SK-N-SH (cell line): ENCODE data around the gene ARHGAP29.

Experiments
- EP300 ChIP-seq, 2 experiments: IDR thresholded peaks; 2 replicates each; pipeline versions ENCODE4 v1.4.0 to v1.6.1; 2012; ENCODE audit warnings: borderline replicate concordance in 1 of 2, low read depth in 1 of 2, low read length in 1 of 2
- GABPA ChIP-seq: IDR thresholded peaks from 2 replicates; pipeline ENCODE4 v1.4.0; 2012; ENCODE audit warnings: low read depth, mild to moderate bottlenecking
- JUND ChIP-seq: IDR thresholded peaks from 2 replicates; pipeline ENCODE4 v1.4.0; 2012
- MXI1 ChIP-seq: IDR thresholded peaks from 2 replicates; pipeline ENCODE4 v1.6.1; 2012; ENCODE audit warnings: mild to moderate bottlenecking, low read depth, low read length, improper control_type of control experiment
- POLR2AphosphoS5 ChIP-seq: IDR thresholded peaks from 2 replicates; pipeline ENCODE4 v1.6.1; 2012; ENCODE audit warnings: low read depth, low read length
- RAD21 ChIP-seq: IDR thresholded peaks from 2 replicates; pipeline ENCODE4 v1.6.1; 2012; ENCODE audit warnings: mild to moderate bottlenecking, low read length
- RFX5 ChIP-seq: IDR thresholded peaks from 2 replicates; pipeline ENCODE4 v1.6.1; 2012; ENCODE audit warnings: mild to moderate bottlenecking, improper control_type of control experiment, low read length
- SIN3A ChIP-seq: IDR thresholded peaks from 2 replicates; pipeline ENCODE4 v1.6.1; 2012; ENCODE audit warnings: low read depth, mild to moderate bottlenecking, low read length, moderate library complexity, borderline replicate concordance
- TEAD4 ChIP-seq: IDR thresholded peaks from 2 replicates; pipeline ENCODE4 v1.4.0; 2012; ENCODE audit warnings: mild to moderate bottlenecking, borderline replicate concordance; ENCODE audit not compliant: insufficient read depth
- YY1 ChIP-seq: IDR thresholded peaks from 2 replicates; pipeline ENCODE4 v1.4.0; 2012; ENCODE audit warnings: low read depth, mild to moderate bottlenecking
- TF ChIP-seq, protein P1 (sequence below): fragments of 200-600 bp; sonication (generic); IDR thresholded peaks from 2 replicates; pipeline ENCODE4 v1.6.1; 2017; ENCODE audit warnings: antibody characterized with exemption, mild to moderate bottlenecking, moderate library complexity
- TF ChIP-seq, protein P2 (sequence below): IDR thresholded peaks from 2 replicates; pipeline ENCODE4 v1.6.1; 2012; ENCODE audit warnings: mild to moderate bottlenecking, low read depth, low read length, moderate library complexity
- TF ChIP-seq, protein P3 (sequence below): IDR thresholded peaks from 2 replicates; pipeline ENCODE4 v1.4.0; 2012; ENCODE audit warnings: low read depth

DNA sequence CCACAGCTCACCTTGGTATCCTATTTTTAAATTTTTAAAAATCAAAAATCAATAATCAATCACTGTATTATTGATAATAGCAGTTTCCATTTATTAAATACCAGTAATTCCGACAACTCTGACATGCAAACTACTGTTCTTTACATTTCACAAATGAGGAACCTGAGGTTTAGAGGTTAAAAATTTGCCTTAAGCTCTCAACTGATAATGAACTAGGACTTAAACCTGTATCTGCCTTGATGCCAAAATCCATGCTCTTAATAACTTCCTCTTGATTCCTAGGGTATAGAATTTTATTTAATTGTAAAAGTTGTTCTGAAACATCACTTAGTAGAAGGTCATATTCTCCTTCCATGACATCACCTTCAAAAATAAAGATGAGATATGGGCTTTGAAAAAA is 5.6 kb downstream of the ARHGAP29 start:
- TF ChIP-seq, protein P1, sequence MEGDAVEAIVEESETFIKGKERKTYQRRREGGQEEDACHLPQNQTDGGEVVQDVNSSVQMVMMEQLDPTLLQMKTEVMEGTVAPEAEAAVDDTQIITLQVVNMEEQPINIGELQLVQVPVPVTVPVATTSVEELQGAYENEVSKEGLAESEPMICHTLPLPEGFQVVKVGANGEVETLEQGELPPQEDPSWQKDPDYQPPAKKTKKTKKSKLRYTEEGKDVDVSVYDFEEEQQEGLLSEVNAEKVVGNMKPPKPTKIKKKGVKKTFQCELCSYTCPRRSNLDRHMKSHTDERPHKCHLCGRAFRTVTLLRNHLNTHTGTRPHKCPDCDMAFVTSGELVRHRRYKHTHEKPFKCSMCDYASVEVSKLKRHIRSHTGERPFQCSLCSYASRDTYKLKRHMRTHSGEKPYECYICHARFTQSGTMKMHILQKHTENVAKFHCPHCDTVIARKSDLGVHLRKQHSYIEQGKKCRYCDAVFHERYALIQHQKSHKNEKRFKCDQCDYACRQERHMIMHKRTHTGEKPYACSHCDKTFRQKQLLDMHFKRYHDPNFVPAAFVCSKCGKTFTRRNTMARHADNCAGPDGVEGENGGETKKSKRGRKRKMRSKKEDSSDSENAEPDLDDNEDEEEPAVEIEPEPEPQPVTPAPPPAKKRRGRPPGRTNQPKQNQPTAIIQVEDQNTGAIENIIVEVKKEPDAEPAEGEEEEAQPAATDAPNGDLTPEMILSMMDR = no peak
- TF ChIP-seq TEAD4 (no peak), SIN3A (no peak), GABPA (no peak), RAD21 (no peak), POLR2AphosphoS5 (no peak), MXI1 (no peak), EP300 (IDR thresholded peaks at IDR 0.05; ENCODE audit: borderline replicate concordance in 1 of 2, low read depth in 1 of 2, low read length in 1 of 2) (no peak), RFX5 (no peak), JUND (no peak), YY1 (no peak)
- TF ChIP-seq, protein P2, sequence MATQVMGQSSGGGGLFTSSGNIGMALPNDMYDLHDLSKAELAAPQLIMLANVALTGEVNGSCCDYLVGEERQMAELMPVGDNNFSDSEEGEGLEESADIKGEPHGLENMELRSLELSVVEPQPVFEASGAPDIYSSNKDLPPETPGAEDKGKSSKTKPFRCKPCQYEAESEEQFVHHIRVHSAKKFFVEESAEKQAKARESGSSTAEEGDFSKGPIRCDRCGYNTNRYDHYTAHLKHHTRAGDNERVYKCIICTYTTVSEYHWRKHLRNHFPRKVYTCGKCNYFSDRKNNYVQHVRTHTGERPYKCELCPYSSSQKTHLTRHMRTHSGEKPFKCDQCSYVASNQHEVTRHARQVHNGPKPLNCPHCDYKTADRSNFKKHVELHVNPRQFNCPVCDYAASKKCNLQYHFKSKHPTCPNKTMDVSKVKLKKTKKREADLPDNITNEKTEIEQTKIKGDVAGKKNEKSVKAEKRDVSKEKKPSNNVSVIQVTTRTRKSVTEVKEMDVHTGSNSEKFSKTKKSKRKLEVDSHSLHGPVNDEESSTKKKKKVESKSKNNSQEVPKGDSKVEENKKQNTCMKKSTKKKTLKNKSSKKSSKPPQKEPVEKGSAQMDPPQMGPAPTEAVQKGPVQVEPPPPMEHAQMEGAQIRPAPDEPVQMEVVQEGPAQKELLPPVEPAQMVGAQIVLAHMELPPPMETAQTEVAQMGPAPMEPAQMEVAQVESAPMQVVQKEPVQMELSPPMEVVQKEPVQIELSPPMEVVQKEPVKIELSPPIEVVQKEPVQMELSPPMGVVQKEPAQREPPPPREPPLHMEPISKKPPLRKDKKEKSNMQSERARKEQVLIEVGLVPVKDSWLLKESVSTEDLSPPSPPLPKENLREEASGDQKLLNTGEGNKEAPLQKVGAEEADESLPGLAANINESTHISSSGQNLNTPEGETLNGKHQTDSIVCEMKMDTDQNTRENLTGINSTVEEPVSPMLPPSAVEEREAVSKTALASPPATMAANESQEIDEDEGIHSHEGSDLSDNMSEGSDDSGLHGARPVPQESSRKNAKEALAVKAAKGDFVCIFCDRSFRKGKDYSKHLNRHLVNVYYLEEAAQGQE = no peak
- TF ChIP-seq, protein P3, sequence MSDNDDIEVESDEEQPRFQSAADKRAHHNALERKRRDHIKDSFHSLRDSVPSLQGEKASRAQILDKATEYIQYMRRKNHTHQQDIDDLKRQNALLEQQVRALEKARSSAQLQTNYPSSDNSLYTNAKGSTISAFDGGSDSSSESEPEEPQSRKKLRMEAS = no peak
